MM.1S (cell line): ENCODE data around the gene HES1.

Experiments used
- CTCF ChIP-seq: fragments of 300-600 bp; sonication (generic); IDR thresholded peaks from 2 replicates; pipeline ENCODE4 v1.5.1; 2016; ENCODE audit warnings: antibody characterized with exemption, low read length, mixed read lengths
- EZH2phosphoT487 ChIP-seq: fragments of 300-600 bp; sonication (generic); IDR thresholded peaks from 2 replicates; pipeline ENCODE4 v1.6.1; 2018; ENCODE audit warnings: antibody characterized with exemption, low read length

- TF ChIP-seq CTCF (no peak), EZH2phosphoT487 (no peak)
These were observed 1.7 kb upstream of the HES1 start for GRCh38 chr3:194134231-194134756.
